C4-2B (cell line): ENCODE measurements around the gene DIP2B.

ENCODE experiments used
- ZFX ChIP-seq: fragments of 450-650 bp; IDR thresholded peaks from 2 replicates; pipeline ENCODE4 v1.6.1; 2017
- TF ChIP-seq, protein P1 (sequence below): fragments of 450-650 bp; conservative IDR thresholded peaks from 2 replicates; pipeline ENCODE4 v1.5.1; 2017; ENCODE audit warnings: mild to moderate bottlenecking

DNA sequence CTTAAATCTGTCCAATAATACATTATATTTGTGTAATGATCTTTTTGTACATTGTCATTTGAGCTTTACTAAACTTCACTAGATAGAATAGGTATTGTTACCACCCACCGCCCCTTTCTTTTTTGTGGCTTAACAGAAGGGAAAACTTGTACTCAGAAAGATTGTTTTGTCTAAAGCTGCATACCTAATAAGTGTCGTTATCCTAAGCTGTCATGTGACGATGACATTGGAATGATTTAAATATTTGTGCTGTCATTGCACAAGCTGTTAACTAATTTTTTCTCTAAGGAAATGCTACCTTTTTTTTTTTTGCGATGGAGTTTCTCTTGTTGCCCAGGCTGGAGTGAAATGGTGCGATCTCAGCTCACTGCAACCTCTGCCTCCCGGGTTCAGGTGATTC lies 3.6 kb downstream of the DIP2B start:
- TF ChIP-seq, protein P1, sequence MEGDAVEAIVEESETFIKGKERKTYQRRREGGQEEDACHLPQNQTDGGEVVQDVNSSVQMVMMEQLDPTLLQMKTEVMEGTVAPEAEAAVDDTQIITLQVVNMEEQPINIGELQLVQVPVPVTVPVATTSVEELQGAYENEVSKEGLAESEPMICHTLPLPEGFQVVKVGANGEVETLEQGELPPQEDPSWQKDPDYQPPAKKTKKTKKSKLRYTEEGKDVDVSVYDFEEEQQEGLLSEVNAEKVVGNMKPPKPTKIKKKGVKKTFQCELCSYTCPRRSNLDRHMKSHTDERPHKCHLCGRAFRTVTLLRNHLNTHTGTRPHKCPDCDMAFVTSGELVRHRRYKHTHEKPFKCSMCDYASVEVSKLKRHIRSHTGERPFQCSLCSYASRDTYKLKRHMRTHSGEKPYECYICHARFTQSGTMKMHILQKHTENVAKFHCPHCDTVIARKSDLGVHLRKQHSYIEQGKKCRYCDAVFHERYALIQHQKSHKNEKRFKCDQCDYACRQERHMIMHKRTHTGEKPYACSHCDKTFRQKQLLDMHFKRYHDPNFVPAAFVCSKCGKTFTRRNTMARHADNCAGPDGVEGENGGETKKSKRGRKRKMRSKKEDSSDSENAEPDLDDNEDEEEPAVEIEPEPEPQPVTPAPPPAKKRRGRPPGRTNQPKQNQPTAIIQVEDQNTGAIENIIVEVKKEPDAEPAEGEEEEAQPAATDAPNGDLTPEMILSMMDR = no peak
- no peak for TF ChIP-seq ZFX
